ENCODE data around the gene GPANK1.

The GPANK1 gene

DNA sequence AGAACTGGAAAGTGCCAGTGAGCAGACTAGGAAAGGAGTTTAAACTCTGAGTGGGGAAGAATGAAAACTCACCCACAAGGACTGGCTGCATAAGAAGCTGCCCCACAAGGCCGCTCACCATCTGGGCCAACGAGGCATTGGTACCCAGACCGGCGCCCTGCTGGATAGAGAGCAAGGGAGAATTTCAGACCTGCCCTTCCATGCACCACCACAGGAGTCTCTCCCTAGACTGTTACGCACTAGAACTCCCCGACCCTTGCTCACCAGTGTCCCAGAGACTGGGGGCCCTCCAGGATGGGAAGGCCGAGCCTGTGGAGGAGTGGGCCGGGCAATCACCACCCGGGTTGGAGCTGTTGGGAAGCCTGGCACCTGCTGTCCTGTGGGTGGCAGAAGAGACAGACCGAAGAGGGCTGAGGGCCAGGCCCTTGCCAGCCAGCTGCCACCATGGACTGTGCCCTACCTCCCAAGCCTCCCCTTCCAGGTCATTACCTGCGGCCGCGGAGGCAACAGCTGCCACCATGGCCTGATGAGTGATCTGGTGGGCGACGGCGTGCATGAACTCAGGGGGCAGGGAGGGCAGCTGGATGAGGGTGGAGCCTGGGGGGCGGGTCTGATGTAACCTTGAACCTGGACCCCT, 20.9 kb downstream of the GPANK1 start:
- Histone ChIP-seq H3K27ac (ENCODE audit: low read depth, low read length) (no peak overlapping the region), H3K27me3 (ENCODE audit: low read length) (no peaks in the 10 kb centered on the region), H2AFZ (ENCODE audit: low read depth, low read length, severe bottlenecking) (no peak overlapping the region), H3K79me2 (ENCODE audit: insufficient read depth, low read length) (peaks cover 1% of the 10 kb centered on the region; the same call in 1 of the 2 replicates), H4K20me1 (ENCODE audit: low read depth, low read length) (no peaks in the 10 kb centered on the region), H3K36me3 (ENCODE audit: low read length) (peaks cover 8% of the 10 kb centered on the region), H3K9me3 (ENCODE audit: insufficient read depth, low read length) (no peaks in the 10 kb centered on the region), H3F3A (ENCODE audit: insufficient read depth) (peaks cover 6% of the 10 kb centered on the region), H3K4me3 (ENCODE audit: insufficient read depth, low read length, poor library complexity, severe bottlenecking) (no peak overlapping the region), H3K4me2 (ENCODE audit: low read depth, low read length, poor library complexity, severe bottlenecking) (no peak overlapping the region), H3K9me2 (replicated peaks; ENCODE audit: insufficient read depth, low read length) (no peaks in the 10 kb centered on the region), H3K9ac (ENCODE audit: low read length) (no peak overlapping the region)
- TF ChIP-seq, protein P1, sequence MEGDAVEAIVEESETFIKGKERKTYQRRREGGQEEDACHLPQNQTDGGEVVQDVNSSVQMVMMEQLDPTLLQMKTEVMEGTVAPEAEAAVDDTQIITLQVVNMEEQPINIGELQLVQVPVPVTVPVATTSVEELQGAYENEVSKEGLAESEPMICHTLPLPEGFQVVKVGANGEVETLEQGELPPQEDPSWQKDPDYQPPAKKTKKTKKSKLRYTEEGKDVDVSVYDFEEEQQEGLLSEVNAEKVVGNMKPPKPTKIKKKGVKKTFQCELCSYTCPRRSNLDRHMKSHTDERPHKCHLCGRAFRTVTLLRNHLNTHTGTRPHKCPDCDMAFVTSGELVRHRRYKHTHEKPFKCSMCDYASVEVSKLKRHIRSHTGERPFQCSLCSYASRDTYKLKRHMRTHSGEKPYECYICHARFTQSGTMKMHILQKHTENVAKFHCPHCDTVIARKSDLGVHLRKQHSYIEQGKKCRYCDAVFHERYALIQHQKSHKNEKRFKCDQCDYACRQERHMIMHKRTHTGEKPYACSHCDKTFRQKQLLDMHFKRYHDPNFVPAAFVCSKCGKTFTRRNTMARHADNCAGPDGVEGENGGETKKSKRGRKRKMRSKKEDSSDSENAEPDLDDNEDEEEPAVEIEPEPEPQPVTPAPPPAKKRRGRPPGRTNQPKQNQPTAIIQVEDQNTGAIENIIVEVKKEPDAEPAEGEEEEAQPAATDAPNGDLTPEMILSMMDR (IDR thresholded peaks at IDR 0.05; ENCODE audit: insufficient read depth, low read length, poor library complexity, severe bottlenecking) = no peak
- no peak for TF ChIP-seq EZH2phosphoT487 (conservative IDR thresholded peaks at IDR 0.05; ENCODE audit: low read length)

DNA sequence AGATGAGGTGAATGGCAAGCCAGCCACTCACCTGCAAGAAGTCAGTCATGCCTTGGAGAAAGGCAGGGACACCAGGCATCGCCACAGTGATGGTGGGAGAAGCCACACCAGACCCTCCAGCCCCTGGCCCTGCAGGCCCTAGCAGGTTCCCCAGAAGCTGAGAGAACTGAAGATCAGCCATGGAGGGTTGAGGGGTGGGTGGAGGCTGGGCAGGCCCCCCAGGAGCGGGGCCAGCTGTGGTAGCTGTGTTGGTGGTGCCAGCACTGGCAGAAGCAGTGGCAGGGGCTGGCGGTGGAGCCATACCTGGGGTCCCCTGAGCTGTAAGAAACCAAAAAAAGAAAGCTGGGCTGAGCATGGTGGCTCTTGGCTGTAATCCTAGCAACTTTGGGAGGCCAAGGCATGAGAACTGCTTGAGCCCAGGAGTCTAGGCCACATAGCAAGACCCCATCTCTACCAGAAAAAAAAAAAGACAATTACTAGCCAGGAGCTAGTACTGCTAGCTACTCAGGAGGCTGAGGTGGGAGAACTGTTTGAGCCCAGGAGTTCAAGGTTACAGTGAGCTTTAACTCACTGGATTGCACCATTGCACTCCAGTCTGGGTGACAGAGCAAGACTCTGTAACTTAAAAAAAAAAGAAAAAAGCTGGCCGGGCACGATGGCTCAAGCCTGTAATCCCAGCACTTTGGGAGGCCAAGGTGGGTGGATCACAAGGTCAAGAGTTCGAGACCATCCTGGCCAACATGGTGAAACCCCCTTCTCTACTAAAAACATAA, 21.8 kb downstream of the GPANK1 start:
- no peak overlapping the region for H3K9ac ChIP-seq (ENCODE audit: low read length)
- no peak overlapping the region for H2AFZ ChIP-seq (ENCODE audit: low read depth, low read length, severe bottlenecking)
- no peaks in the 10 kb centered on the region for H4K20me1 ChIP-seq (ENCODE audit: low read depth, low read length)
- no peak for TF ChIP-seq EZH2phosphoT487 (conservative IDR thresholded peaks at IDR 0.05; ENCODE audit: low read length)
- TF ChIP-seq, protein P1 (IDR thresholded peaks at IDR 0.05; ENCODE audit: insufficient read depth, low read length, poor library complexity, severe bottlenecking) = no peak
- H3K9me3 ChIP-seq (ENCODE audit: insufficient read depth, low read length) = no peaks in the 10 kb centered on the region
- peaks cover 15% of the 10 kb centered on the region for H3F3A ChIP-seq (ENCODE audit: insufficient read depth)
- no peaks in the 10 kb centered on the region for H3K9me2 ChIP-seq (replicated peaks; ENCODE audit: insufficient read depth, low read length)
- no peaks in the 10 kb centered on the region for H3K27me3 ChIP-seq (ENCODE audit: low read length)
- H3K27ac ChIP-seq (ENCODE audit: low read depth, low read length) = no peak overlapping the region
- no peaks in the 10 kb centered on the region for H3K79me2 ChIP-seq (ENCODE audit: insufficient read depth, low read length)
- H3K4me3 ChIP-seq (ENCODE audit: insufficient read depth, low read length, poor library complexity, severe bottlenecking) = no peak overlapping the region
- no peak overlapping the region for H3K4me2 ChIP-seq (ENCODE audit: low read depth, low read length, poor library complexity, severe bottlenecking)
- peaks cover 4% of the 10 kb centered on the region; the same call in 1 of the 2 replicates for H3K36me3 ChIP-seq (ENCODE audit: low read length)

DNA sequence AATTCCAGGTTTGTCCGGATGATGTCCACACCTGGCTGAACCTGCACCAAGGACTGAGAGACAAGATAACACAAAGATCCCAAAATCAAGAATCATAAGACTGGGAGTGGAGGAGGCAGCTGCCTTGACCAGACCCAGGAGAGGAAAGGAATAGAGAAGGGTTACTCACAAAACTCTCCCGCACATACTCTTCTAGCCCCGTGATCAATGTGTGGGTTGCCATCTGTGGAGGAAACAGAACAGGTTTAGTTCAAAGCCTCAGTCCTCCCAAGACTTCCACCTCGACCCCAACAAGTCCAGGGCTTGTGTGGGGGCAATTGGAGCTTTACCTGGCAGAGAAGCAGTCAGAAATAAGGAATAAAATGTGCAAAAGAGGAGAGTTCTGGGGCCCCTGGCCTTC, 23.4 kb downstream of the GPANK1 start:
- H3K9me2 ChIP-seq (replicated peaks; ENCODE audit: insufficient read depth, low read length) = no peaks in the 10 kb centered on the region
- no peak overlapping the region for H3K9ac ChIP-seq (ENCODE audit: low read length)
- H3K9me3 ChIP-seq (ENCODE audit: insufficient read depth, low read length) = no peaks in the 10 kb centered on the region
- H2AFZ ChIP-seq (ENCODE audit: low read depth, low read length, severe bottlenecking) = no peak overlapping the region
- no peak for TF ChIP-seq EZH2phosphoT487 (conservative IDR thresholded peaks at IDR 0.05; ENCODE audit: low read length)
- TF ChIP-seq, protein P1 (IDR thresholded peaks at IDR 0.05; ENCODE audit: insufficient read depth, low read length, poor library complexity, severe bottlenecking) = no peak
- H3K79me2 ChIP-seq (ENCODE audit: insufficient read depth, low read length) = no peaks in the 10 kb centered on the region
- H4K20me1 ChIP-seq (ENCODE audit: low read depth, low read length) = no peaks in the 10 kb centered on the region
- H3K27me3 ChIP-seq (ENCODE audit: low read length) = no peaks in the 10 kb centered on the region
- H3K4me3 ChIP-seq (ENCODE audit: insufficient read depth, low read length, poor library complexity, severe bottlenecking) = no peak overlapping the region
- H3K36me3 ChIP-seq (ENCODE audit: low read length) = peaks cover 10% of the 10 kb centered on the region; the same call in 1 of the 2 replicates
- no peak overlapping the region for H3K4me2 ChIP-seq (ENCODE audit: low read depth, low read length, poor library complexity, severe bottlenecking)
- peaks cover 29% of the 10 kb centered on the region for H3F3A ChIP-seq (ENCODE audit: insufficient read depth)
- no peak overlapping the region for H3K27ac ChIP-seq (ENCODE audit: low read depth, low read length)
